Smooth muscle cell (in vitro differentiated cells): ENCODE data around the gene MORF4L2. TPM values are rescaled to one million over a fixed set of nuclear protein-coding genes. Genes with fewer than 3 reads are reported as not detected.
A peak's percentile ranks its signal among the peaks of the same experiment; 100 is the strongest.
"Not testable (repeated sequence)": the region's sequence is repeated elsewhere in the genome, so short reads cannot be mapped to it uniquely, and the experiment has no call there.

Experiments
- DNase-seq: peaks from one replicate; lab custom pipeline; 2025; ENCODE audit not compliant: unreplicated experiment; lab: John Stamatoyannopoulos, UW
- H2AFZ ChIP-seq: fragments of 200-600 bp; sonication (generic); 2 replicates; pipeline ENCODE4 v1.6.0; 2016; ENCODE audit warnings: antibody characterized with exemption, low read depth, mild to moderate bottlenecking
- H3F3A ChIP-seq: fragments of 200-600 bp; sonication (generic); 2 replicates; pipeline ENCODE4 v1.6.0; 2017; ENCODE audit warnings: antibody characterized with exemption, low read depth
- H3K27ac ChIP-seq: fragments of 200-600 bp; sonication (generic); 2 replicates; pipeline ENCODE4 v1.5.1; 2016; ENCODE audit warnings: low read depth, mild to moderate bottlenecking
- H3K27me3 ChIP-seq: fragments of 200-600 bp; sonication (generic); 2 replicates; pipeline ENCODE4 v1.6.1; 2016; ENCODE audit warnings: low read depth, mild to moderate bottlenecking
- H3K36me3 ChIP-seq: fragments of 200-600 bp; sonication (generic); 2 replicates; pipeline ENCODE4 v1.5.1; 2016; ENCODE audit warnings: low read depth
- H3K4me1 ChIP-seq: fragments of 200-600 bp; sonication (generic); 2 replicates; pipeline ENCODE4 v1.5.1; 2016; ENCODE audit warnings: low read depth
- H3K4me2 ChIP-seq: fragments of 200-600 bp; sonication (generic); 2 replicates; pipeline ENCODE4 v1.6.0; 2016; ENCODE audit warnings: mild to moderate bottlenecking
- H3K4me3 ChIP-seq: fragments of 200-600 bp; sonication (generic); 2 replicates; pipeline ENCODE4 v1.5.1; 2016; ENCODE audit warnings: mild to moderate bottlenecking
- H3K79me2 ChIP-seq: fragments of 200-600 bp; sonication (generic); 2 replicates; pipeline ENCODE4 v1.6.0; 2016; ENCODE audit warnings: low read depth, mild to moderate bottlenecking
- H3K9ac ChIP-seq: fragments of 200-600 bp; sonication (generic); 2 replicates; pipeline ENCODE4 v1.6.0; 2016; ENCODE audit warnings: low read depth
- H3K9me3 ChIP-seq: fragments of 200-600 bp; sonication (generic); replicated peaks from 2 replicates; pipeline ENCODE4 v1.5.1; 2016; ENCODE audit warnings: low read depth
- H4K20me1 ChIP-seq: fragments of 200-600 bp; sonication (generic); 2 replicates; pipeline ENCODE4 v1.6.0; 2016; ENCODE audit warnings: low read depth
- WGBS: methylation state at CpG from one replicate; pipeline ENCODE4 v1.1.7; 2016; ENCODE audit warnings: low lambda C conversion rate; 5-methylcytosine and 5-hydroxymethylcytosine counted together
- polyA plus RNA-seq: library from polyadenylated mRNA; unstranded; fragments of >200 nt; fragmentation: Nextera tagmentation; extraction: Ambion mirVana; gene quantifications from 2 replicates; pipeline ENCODE4 v1.2.1, GENCODE V29; 2016
- total RNA-seq: library from RNA; depleted of rRNA; stranded (reverse); fragments of >200 nt; gene quantifications from 2 replicates; pipeline ENCODE4 v1.2.3, GENCODE V29; 2014
- TF ChIP-seq, protein P1 (sequence below): fragments of 200-600 bp; sonication (generic); IDR thresholded peaks from 2 replicates; pipeline ENCODE4 v1.5.1; 2017; ENCODE audit warnings: borderline replicate concordance, mild to moderate bottlenecking, antibody characterized with exemption; ENCODE audit not compliant: insufficient read depth, poor library complexity, severe bottlenecking

MORF4L2 gene
- total and polyA plus RNA-seq, 2 experiments from 2014 or later = 726 to 1,824 TPM

DNA sequence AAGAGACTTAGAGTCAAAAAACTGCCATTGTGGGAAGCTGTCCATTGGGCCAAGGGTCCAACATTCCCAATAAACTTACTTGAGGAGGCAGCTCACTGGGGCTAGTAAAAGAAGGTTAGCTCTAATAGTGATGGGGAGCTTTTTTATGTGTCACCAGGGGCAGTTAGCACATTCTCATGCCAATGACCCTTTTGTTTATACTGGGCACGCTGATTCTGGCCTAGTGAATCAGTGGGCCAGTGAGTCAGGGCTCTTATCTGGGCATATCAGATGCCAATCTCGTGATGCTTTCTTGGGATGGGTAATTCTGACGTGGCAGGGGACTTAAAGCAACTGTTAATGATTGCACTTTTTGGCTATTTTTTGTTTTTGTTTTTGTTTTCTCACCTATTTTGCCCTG is 29.9 kb downstream of the MORF4L2 start:
- TF ChIP-seq, protein P1, sequence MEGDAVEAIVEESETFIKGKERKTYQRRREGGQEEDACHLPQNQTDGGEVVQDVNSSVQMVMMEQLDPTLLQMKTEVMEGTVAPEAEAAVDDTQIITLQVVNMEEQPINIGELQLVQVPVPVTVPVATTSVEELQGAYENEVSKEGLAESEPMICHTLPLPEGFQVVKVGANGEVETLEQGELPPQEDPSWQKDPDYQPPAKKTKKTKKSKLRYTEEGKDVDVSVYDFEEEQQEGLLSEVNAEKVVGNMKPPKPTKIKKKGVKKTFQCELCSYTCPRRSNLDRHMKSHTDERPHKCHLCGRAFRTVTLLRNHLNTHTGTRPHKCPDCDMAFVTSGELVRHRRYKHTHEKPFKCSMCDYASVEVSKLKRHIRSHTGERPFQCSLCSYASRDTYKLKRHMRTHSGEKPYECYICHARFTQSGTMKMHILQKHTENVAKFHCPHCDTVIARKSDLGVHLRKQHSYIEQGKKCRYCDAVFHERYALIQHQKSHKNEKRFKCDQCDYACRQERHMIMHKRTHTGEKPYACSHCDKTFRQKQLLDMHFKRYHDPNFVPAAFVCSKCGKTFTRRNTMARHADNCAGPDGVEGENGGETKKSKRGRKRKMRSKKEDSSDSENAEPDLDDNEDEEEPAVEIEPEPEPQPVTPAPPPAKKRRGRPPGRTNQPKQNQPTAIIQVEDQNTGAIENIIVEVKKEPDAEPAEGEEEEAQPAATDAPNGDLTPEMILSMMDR = no peak

DNA sequence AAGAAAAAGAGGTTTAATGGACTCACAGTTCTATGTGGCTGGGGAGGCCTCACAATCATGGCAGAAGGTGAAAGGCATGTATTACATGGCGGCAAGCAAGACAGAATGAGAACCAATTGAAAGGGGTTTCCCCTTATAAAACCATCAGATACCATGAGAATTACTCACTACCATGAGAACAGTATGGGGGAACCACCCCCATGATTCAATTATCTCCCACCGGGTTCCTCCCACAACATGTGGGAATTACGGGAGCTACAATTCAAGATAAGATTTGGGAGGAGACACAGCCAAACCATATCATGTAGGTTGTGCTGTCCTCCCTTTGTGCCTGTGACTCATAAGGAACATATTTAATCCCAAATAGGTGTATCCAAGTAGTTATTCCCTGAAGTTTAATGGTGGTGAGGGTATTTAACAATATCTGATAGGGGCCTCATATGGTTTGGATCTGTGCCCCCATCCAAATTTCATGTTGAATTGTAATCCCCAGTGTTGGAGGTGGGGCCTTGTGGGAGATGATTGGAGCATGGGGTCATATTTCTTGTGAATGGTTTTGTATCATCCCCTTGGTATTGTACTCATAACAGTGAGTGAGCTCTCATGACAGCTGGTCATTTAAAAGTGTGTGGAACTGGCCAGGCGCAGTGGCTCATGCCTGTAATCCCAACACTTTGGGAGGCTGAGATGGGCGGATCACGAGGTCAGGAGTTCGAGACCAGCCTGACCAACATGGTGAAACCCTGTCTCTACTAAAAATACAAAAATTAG is 31.1 kb downstream of the MORF4L2 start:
- not testable (repeated sequence) for H3K79me2 ChIP-seq, H3K36me3 ChIP-seq, DNase-seq, H3K4me2 ChIP-seq, H3K4me3 ChIP-seq, H3K27ac ChIP-seq, H3K9ac ChIP-seq, H2AFZ ChIP-seq, H3K9me3 ChIP-seq, H4K20me1 ChIP-seq, H3K27me3 ChIP-seq, H3F3A ChIP-seq, H3K4me1 ChIP-seq
- WGBS = 81% methylated on average over 7 of the region's 7 CpGs

More for the DNA sequence above, 29.9 kb downstream of the MORF4L2 start:
- 21% methylated on average over 3 of the region's 3 CpGs for WGBS
- Histone ChIP-seq H3K27ac (peak overlapping the region; percentile 15), H3K36me3 (no peaks in the 10 kb centered on the region), H3K9ac (no peak overlapping the region), H3K4me3 (no peak overlapping the region), H3K27me3 (no peaks in the 10 kb centered on the region), H3K9me3 (no peaks in the 10 kb centered on the region), H4K20me1 (no peaks in the 10 kb centered on the region), H3K4me1 (no peaks in the 10 kb centered on the region), H2AFZ (no peak overlapping the region), H3K4me2 (no peak overlapping the region), H3F3A (no peaks in the 10 kb centered on the region), H3K79me2 (no peaks in the 10 kb centered on the region)
- no peak for DNase-seq

DNA sequence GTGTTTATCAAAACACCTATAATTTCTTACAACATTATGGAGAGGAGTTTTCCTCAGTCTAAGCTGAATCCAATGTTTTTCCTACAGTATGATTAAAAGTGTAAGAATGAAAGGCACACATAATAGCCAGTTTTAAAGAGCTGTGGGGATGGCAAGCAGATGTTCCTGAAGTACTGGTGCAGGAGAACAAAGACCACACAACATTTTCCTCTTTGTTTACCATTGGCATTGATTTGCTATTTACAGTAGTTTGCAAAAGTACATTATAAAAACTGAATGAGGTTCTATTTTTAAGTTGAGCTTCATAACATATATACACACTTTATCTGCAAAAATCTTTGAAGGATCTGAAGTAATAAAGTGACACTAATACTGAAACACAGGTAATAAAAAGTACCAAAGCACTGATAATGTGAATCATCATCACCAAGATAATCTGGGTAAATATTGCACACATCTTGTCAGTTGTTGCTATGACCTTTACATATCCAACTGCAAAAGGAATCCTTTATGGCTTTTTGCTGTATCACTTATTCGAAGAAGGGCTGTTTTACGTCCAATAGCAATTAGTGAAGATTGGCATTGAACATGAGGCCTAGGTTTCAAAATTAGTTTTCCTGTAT is 35.2 kb downstream of the MORF4L2 start:
- H4K20me1 ChIP-seq = no peaks in the 10 kb centered on the region
- H3K9ac ChIP-seq = no peak overlapping the region
- no peak overlapping the region for H3K27ac ChIP-seq
- no peaks in the 10 kb centered on the region for H3K4me1 ChIP-seq
- no peaks in the 10 kb centered on the region for H3K79me2 ChIP-seq
- no peak overlapping the region for H3K4me3 ChIP-seq
- TF ChIP-seq, protein P1 = no peak
- no peak for DNase-seq
- H3F3A ChIP-seq = no peaks in the 10 kb centered on the region
- no peak overlapping the region for H3K4me2 ChIP-seq
- no peaks in the 10 kb centered on the region for H3K9me3 ChIP-seq
- H3K36me3 ChIP-seq = no peaks in the 10 kb centered on the region
- 91% methylated on average over 2 of the region's 2 CpGs for WGBS
- no peaks in the 10 kb centered on the region for H3K27me3 ChIP-seq
- H2AFZ ChIP-seq = no peak overlapping the region

DNA sequence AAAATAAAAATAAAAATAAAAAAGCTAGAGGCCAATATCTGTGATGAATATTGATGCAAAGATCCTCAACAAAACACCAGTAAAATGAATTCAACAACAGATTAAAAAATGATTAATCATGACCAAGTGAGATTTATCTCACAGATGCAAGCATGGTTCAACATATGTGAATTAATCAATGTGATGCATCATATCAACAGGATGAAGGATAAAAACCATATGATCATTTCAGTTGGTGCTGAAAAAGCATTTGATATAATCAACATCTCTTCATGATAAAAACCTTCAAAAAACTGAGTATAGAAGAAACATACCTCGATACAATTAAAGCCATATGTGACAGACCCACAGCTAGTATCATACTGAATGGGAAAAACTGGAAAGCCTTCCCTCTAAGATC is 38.9 kb downstream of the MORF4L2 start:
- Histone ChIP-seq H3K79me2 (no peaks in the 10 kb centered on the region), H4K20me1 (no peaks in the 10 kb centered on the region), H3K9me3 (no peaks in the 10 kb centered on the region), H3K27me3 (no peaks in the 10 kb centered on the region), H2AFZ (no peak overlapping the region), H3K4me2 (no peak overlapping the region), H3F3A (no peaks in the 10 kb centered on the region), H3K4me3 (no peak overlapping the region), H3K27ac (no peak overlapping the region), H3K36me3 (no peaks in the 10 kb centered on the region), H3K9ac (no peak overlapping the region), H3K4me1 (no peaks in the 10 kb centered on the region)
- TF ChIP-seq, protein P1 = no peak
- 87% methylated on average over 1 of the region's 1 CpG for WGBS
- no peak for DNase-seq
